ENCODE measurements around the gene DUSP6.

DNA sequence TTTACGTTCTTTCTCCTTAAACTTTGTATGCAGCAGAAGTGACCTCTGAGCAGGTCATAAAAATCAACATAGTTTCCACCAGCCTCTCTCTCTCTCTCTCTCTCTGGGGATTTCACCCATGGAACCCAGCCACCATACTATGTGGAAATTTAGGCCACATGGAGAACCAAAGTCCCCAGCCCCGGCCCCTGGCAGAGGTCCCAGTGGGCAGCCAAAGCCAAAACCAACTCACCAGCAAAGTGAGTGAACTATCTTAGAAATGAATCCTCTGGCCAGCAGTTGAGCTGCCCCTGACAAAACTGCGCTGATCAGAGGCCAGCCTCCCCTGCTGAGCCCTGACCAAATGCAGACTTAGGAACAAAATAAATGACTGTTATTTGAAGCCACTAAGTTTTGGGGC is 9.2 kb downstream of the DUSP6 start:
- no peak for TF ChIP-seq CTCF (IDR thresholded peaks at IDR 0.05; ENCODE audit: poor library complexity, severe bottlenecking)
- no peak for TF ChIP-seq EP300 (conservative IDR thresholded peaks at IDR 0.05; ENCODE audit: poor library complexity, severe bottlenecking)
- no peak for TF ChIP-seq EZH2 (IDR thresholded peaks at IDR 0.05; ENCODE audit: borderline replicate concordance, insufficient read depth, low read length, poor library complexity, severe bottlenecking)

Measured in neural cell (in vitro differentiated cells).